Activated CD8-positive, alpha-beta memory T cell treated with anti-CD3 and anti-CD28 coated beads, Interleukin-2, amount 10 ng/mL, durations not matched to agents 7 days and 5 days (primary cell): ENCODE data around the gene SSTR5. TPM values are rescaled to one million over a fixed set of nuclear protein-coding genes. Genes with fewer than 3 reads are reported as not detected.

Experiments used
- ATAC-seq: fragments of 150-1000 bp; cut with Tn5 transposase; one replicate; pipeline ENCODE4 v1.10.0; 2021; ENCODE audit warnings: moderate library complexity
- CTCF ChIA-PET: fragments of 350-600 bp; sonication (Branson Sonifier 250); formaldehyde crosslinking; loops from one replicate; lab custom pipeline; 2021; ENCODE audit warnings: antibody characterized with exemption; lab: Charles Lee
- DNase-seq: peaks from one replicate; pipeline ENCODE4 v3.0.0-alpha.2; 2020
- H3K27ac Mint-ChIP-seq: one replicate; pipeline ENCODE4 v1.8.0; 2021; ENCODE audit warnings: mild to moderate bottlenecking, mixed read lengths
- H3K27me3 Mint-ChIP-seq: one replicate; pipeline ENCODE4 v1.8.0; 2021; ENCODE audit warnings: mixed read lengths
- H3K36me3 Mint-ChIP-seq: one replicate; pipeline ENCODE4 v1.8.0; 2021; ENCODE audit warnings: mild to moderate bottlenecking, mixed read lengths
- H3K4me1 Mint-ChIP-seq: one replicate; pipeline ENCODE4 v1.8.0; 2021; ENCODE audit warnings: mixed read lengths
- H3K4me3 Mint-ChIP-seq: one replicate; pipeline ENCODE4 v1.8.0; 2021; ENCODE audit warnings: mild to moderate bottlenecking, moderate library complexity, mixed read lengths
- H3K9me3 Mint-ChIP-seq: one replicate; pipeline ENCODE4 v1.8.0; 2022; ENCODE audit warnings: low read depth, mixed read lengths
- total RNA-seq, 2 experiments: library from RNA; stranded (reverse); gene quantifications; one replicate each; pipeline ENCODE4 v1.2.3, GENCODE V29; 2021

The SSTR5 gene
- total RNA-seq, 2 experiments from 2014 or later: not detected

- ATAC-seq: no peak
- CTCF ChIA-PET: no interaction called here
- Mint-ChIP-seq H3K36me3 (no peaks in the 10 kb centered on the region), H3K27me3 (no peaks in the 10 kb centered on the region), H3K27ac (no peak overlapping the region), H3K4me3 (no peak overlapping the region), H3K4me1 (no peaks in the 10 kb centered on the region), H3K9me3 (no peaks in the 10 kb centered on the region)
- no peak for DNase-seq
Measured at GRCh38 chr16:1127971-1128715, 55.6 kb downstream of the SSTR5 start.

- H3K27ac Mint-ChIP-seq: no peak overlapping the region
- H3K4me3 Mint-ChIP-seq: no peak overlapping the region
- no peaks in the 10 kb centered on the region for H3K36me3 Mint-ChIP-seq
- ATAC-seq (no peak), DNase-seq (no peak)
- H3K4me1 Mint-ChIP-seq: no peaks in the 10 kb centered on the region
- CTCF ChIA-PET: no interaction called here
- no peaks in the 10 kb centered on the region for H3K27me3 Mint-ChIP-seq
- no peaks in the 10 kb centered on the region for H3K9me3 Mint-ChIP-seq
Measured at GRCh38 chr16:1129106-1129960, 56.8 kb downstream of the SSTR5 start.

- H3K36me3 Mint-ChIP-seq: no peaks in the 10 kb centered on the region
- CTCF ChIA-PET: no interaction called here
- H3K27me3 Mint-ChIP-seq: no peaks in the 10 kb centered on the region
- no peaks in the 10 kb centered on the region for H3K4me1 Mint-ChIP-seq
- DNase-seq (no peak), ATAC-seq (no peak)
- H3K4me3 Mint-ChIP-seq: no peak overlapping the region
- H3K27ac Mint-ChIP-seq: no peak overlapping the region
- no peaks in the 10 kb centered on the region for H3K9me3 Mint-ChIP-seq
Measured at GRCh38 chr16:1130382-1130781, 57.8 kb downstream of the SSTR5 start.

Other genes with a start within 250 kb of the SSTR5 start
- gene LMF1, start 101.8 kb upstream of the SSTR5 start, total RNA-seq: 10 to 100 TPM; 11.4 to 29.6 TPM
- gene SOX8, start 91.0 kb upstream of the SSTR5 start, total RNA-seq: under 1 TPM; 0.12 to 0.16 TPM
- gene C1QTNF8, start 23.5 kb downstream of the SSTR5 start, total RNA-seq: not detected
- gene CACNA1H, start 80.4 kb downstream of the SSTR5 start, total RNA-seq: 1 to 10 TPM in 1 of 2 experiments, under 1 TPM in 1; 0.37 to 1.3 TPM
- gene TPSG1, start 152.5 kb downstream of the SSTR5 start, total RNA-seq: not detected
- not detected for gene TPSB2, start 157.4 kb downstream of the SSTR5 start, total RNA-seq
- gene TPSAB1, start 168.0 kb downstream of the SSTR5 start, total RNA-seq: not detected
- gene TPSD1, start 183.3 kb downstream of the SSTR5 start, total RNA-seq: not detected
- gene UBE2I, start 236.9 kb downstream of the SSTR5 start, total RNA-seq: 100 to 1,000 TPM; 224 to 253 TPM